Natural killer cell treated with Interleukin-12 subunit alpha and Interleukin-12 subunit beta and Interleukin-15 and Interleukin-18, amount 100 ng/mL, for 72 hours (primary cell): ENCODE measurements around the gene ZFP69. TPM values are rescaled to one million over a fixed set of nuclear protein-coding genes. Genes with fewer than 3 reads are reported as not detected.
A peak's percentile ranks its signal among the peaks of the same experiment; 100 is the strongest.

Source experiments
- ATAC-seq, 2 donors: fragments of 150-1000 bp; cut with Tn5 transposase in 1 of 2; sonication (Bioruptor Pico), chemical (Tn5 transposase) in 1 of 2; 2 replicates each; pipeline ENCODE4 v1.10.0; 2021
- DNase-seq: peaks from one replicate; pipeline ENCODE4 v3.0.0; 2022; ENCODE audit warnings: low spot score
- H3K27ac Mint-ChIP-seq, 2 donors: 1 replicate in 1 of 2; 2 replicates in 1 of 2; pipeline ENCODE4 v1.8.0; 2022; ENCODE audit warnings: mixed read lengths in 2 of 2, mild to moderate bottlenecking in 1 of 2, moderate library complexity in 1 of 2
- H3K27me3 Mint-ChIP-seq, 2 donors: 1 replicate in 1 of 2; 2 replicates in 1 of 2; pipeline ENCODE4 v1.8.0; 2022; ENCODE audit warnings: mixed read lengths in 2 of 2
- H3K36me3 Mint-ChIP-seq: one replicate; pipeline ENCODE4 v1.8.0; 2022; ENCODE audit warnings: mixed read lengths
- H3K4me1 Mint-ChIP-seq, 2 donors: 1 replicate in 1 of 2; 2 replicates in 1 of 2; pipeline ENCODE4 v1.8.0; 2022; ENCODE audit warnings: low read depth in 2 of 2, mixed read lengths in 2 of 2, mild to moderate bottlenecking in 1 of 2
- H3K4me3 Mint-ChIP-seq: one replicate; pipeline ENCODE4 v1.8.0; 2022; ENCODE audit warnings: mixed read lengths
- H3K9me3 Mint-ChIP-seq: 2 replicates; pipeline ENCODE4 v1.8.0; 2022; ENCODE audit warnings: mixed read lengths
- total RNA-seq, 2 donors: library from RNA; stranded (reverse); gene quantifications; one replicate each; pipeline ENCODE4 v1.2.3, GENCODE V29; 2022

Gene ZFP69
- total RNA-seq, 2 donors from 2014 or later = 4.3 to 4.5 TPM

- ATAC-seq (no peak), DNase-seq (no peak)
- Mint-ChIP-seq H3K4me1 (peaks cover 22 to 26% of the 10 kb centered on the region in 2 donors), H3K9me3 (peaks cover 6% of the 10 kb centered on the region), H3K4me3 (peak overlapping the region; percentile 93), H3K27me3 (peaks cover 8 to 13% of the 10 kb centered on the region in 2 donors), H3K27ac (peak overlapping the region in 1 of 2 donors; percentile 84), H3K36me3 (peaks cover 11% of the 10 kb centered on the region)
Measured at GRCh38 chr1:40532844-40533424, 55.8 kb downstream of the ZFP69 start.

GRCh38 chr1:40534589-40534988 is 57.5 kb downstream of the ZFP69 start:
- Mint-ChIP-seq H3K4me1 (peaks cover 22 to 29% of the 10 kb centered on the region in 2 donors), H3K9me3 (peaks cover 6% of the 10 kb centered on the region), H3K27me3 (peaks cover 6 to 8% of the 10 kb centered on the region in 2 donors), H3K36me3 (peaks cover 11% of the 10 kb centered on the region), H3K4me3 (no peak overlapping the region), H3K27ac (no peak overlapping the region)
- ATAC-seq (no peak), DNase-seq (no peak)

- Mint-ChIP-seq H3K27ac (no peak overlapping the region), H3K27me3 (peaks cover 5% of the 10 kb centered on the region in 2 donors), H3K36me3 (peaks cover 8% of the 10 kb centered on the region), H3K9me3 (peaks cover 3% of the 10 kb centered on the region), H3K4me3 (no peak overlapping the region), H3K4me1 (peaks cover 22 to 33% of the 10 kb centered on the region in 2 donors)
- ATAC-seq (no peak), DNase-seq (no peak)
Measured at GRCh38 chr1:40535732-40536131, 58.6 kb downstream of the ZFP69 start.

- Mint-ChIP-seq H3K27me3 (no peaks in the 10 kb centered on the region), H3K4me3 (no peak overlapping the region), H3K27ac (no peak overlapping the region), H3K4me1 (peaks cover 0 to 7% of the 10 kb centered on the region in 2 donors), H3K36me3 (peaks cover 20% of the 10 kb centered on the region), H3K9me3 (no peaks in the 10 kb centered on the region)
- ATAC-seq (no peak), DNase-seq (no peak)
Measured at GRCh38 chr1:40539338-40539737, 62.2 kb downstream of the ZFP69 start.

Other genes with a start within 250 kb of the ZFP69 start
- not detected for gene TMCO2, start 229.4 kb upstream of the ZFP69 start, total RNA-seq
- 10 to 100 TPM; 36.9 to 38.5 TPM for gene ZMPSTE24, start 219.1 kb upstream of the ZFP69 start, total RNA-seq
- 1 to 10 TPM; 5.4 to 7.3 TPM for gene COL9A2, start 160.0 kb upstream of the ZFP69 start, total RNA-seq
- gene SMAP2, start 103.6 kb upstream of the ZFP69 start, total RNA-seq = 100 to 1,000 TPM; 132 to 158 TPM
- gene ZFP69B, start 26.8 kb upstream of the ZFP69 start, total RNA-seq = 1 to 10 TPM; 4.0 to 6.2 TPM
- 10 to 100 TPM; 13.1 to 14.2 TPM for gene EXO5, start 31.5 kb downstream of the ZFP69 start, total RNA-seq
- gene ZNF684, start 54.3 kb downstream of the ZFP69 start, total RNA-seq = 1 to 10 TPM; 6.6 to 9.3 TPM
- 1 to 10 TPM in 1 of 2 donors, under 1 TPM in 1; 0.62 to 2.0 TPM for gene RIMS3, start 188.4 kb downstream of the ZFP69 start, total RNA-seq
- 10 to 100 TPM; 56.7 to 80.3 TPM for gene NFYC, start 214.4 kb downstream of the ZFP69 start, total RNA-seq